Stomach (tissue), 4 donors: ENCODE measurements around the gene SNTG2.

Experiments
- POLR2A ChIP-seq, 4 donors: fragments of 450-650 bp; IDR thresholded peaks; one replicate each; pipeline ENCODE4 v1.6.1; 2016; ENCODE audit warnings: antibody characterized with exemption in 4 of 4, control low read depth in 2 of 4, mild to moderate bottlenecking in 1 of 4, moderate library complexity in 1 of 4
- TF ChIP-seq, protein P1 (sequence below), 7 experiments: fragments of 450-650 bp in 4 of 7; fragments of 200-600 bp in 3 of 7; sonication (generic) in 3 of 7; IDR thresholded peaks; one replicate each; pipeline ENCODE4 v1.5.1; 2016 to 2019; ENCODE audit warnings: antibody characterized with exemption in 7 of 7, control low read depth in 2 of 7, mild to moderate bottlenecking in 1 of 7

DNA sequence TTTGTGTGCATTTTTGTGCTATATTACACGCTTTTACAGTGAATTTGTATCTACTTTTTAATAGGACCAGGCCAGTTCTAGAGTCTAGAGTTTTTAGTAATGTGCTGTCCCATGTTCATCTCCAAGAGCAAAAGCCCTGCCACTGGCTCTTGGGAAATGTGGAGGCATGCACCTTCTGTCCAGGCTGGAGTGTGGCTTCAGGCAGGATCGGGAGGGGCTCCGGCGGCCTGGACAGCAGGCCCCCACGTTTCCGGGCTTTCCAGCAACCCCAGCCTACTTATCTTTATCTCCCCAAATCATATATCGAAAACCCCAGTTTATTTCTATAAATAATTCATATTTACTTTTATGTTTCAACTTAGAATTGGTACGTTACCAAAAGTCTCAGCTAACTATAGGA, 78.2 kb downstream of the SNTG2 start:
- TF ChIP-seq, protein P1, sequence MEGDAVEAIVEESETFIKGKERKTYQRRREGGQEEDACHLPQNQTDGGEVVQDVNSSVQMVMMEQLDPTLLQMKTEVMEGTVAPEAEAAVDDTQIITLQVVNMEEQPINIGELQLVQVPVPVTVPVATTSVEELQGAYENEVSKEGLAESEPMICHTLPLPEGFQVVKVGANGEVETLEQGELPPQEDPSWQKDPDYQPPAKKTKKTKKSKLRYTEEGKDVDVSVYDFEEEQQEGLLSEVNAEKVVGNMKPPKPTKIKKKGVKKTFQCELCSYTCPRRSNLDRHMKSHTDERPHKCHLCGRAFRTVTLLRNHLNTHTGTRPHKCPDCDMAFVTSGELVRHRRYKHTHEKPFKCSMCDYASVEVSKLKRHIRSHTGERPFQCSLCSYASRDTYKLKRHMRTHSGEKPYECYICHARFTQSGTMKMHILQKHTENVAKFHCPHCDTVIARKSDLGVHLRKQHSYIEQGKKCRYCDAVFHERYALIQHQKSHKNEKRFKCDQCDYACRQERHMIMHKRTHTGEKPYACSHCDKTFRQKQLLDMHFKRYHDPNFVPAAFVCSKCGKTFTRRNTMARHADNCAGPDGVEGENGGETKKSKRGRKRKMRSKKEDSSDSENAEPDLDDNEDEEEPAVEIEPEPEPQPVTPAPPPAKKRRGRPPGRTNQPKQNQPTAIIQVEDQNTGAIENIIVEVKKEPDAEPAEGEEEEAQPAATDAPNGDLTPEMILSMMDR (IDR thresholded peaks at IDR 0.05), result no peak
- no peak for TF ChIP-seq POLR2A (IDR thresholded peaks at IDR 0.05)
